ENCODE results near the gene NPHS1.
"Not testable (repeated sequence)": the region's sequence is repeated elsewhere in the genome, so short reads cannot be mapped to it uniquely, and the experiment has no call there.

NPHS1 gene

GRCh38 chr19:35874392-35874930 lies 22.2 kb upstream of the NPHS1 start:
- DNase-seq (ENCODE audit: low read depth in 2 of 2), result no peak

GRCh38 chr19:35872180-35872579 lies 19.9 kb upstream of the NPHS1 start:
- DNase-seq (ENCODE audit: low read depth in 2 of 2), result no peak

- DNase-seq (ENCODE audit: low read depth in 2 of 2), result no peak
These were observed 19.3 kb upstream of the NPHS1 start for GRCh38 chr19:35871611-35872010.

- no peak for DNase-seq (ENCODE audit: low read depth in 2 of 2)
These were observed 18.5 kb upstream of the NPHS1 start for GRCh38 chr19:35870798-35871197.

GRCh38 chr19:35870124-35870736 lies 17.9 kb upstream of the NPHS1 start:
- not testable (repeated sequence) for DNase-seq (ENCODE audit: low read depth in 2 of 2)

GRCh38 chr19:35869327-35870123 lies 17.2 kb upstream of the NPHS1 start:
- DNase-seq (ENCODE audit: low read depth in 2 of 2), result peak; percentile 9 to 11

- no peak for DNase-seq (ENCODE audit: low read depth in 2 of 2)
These were observed 16.6 kb upstream of the NPHS1 start for GRCh38 chr19:35868823-35869326.

- DNase-seq (ENCODE audit: low read depth in 2 of 2), result no peak
These were observed 16.0 kb upstream of the NPHS1 start, which contains the start of gene APLP1 for GRCh38 chr19:35868172-35868822. Gene APLP1 (plus strand): TSS chr19:35868574. CDS start chr19:35868637, 63 bp downstream.

GRCh38 chr19:35863018-35863417 lies 10.7 kb upstream of the NPHS1 start:
- no peak for DNase-seq (ENCODE audit: low read depth in 2 of 2)

GRCh38 chr19:35862528-35862927 lies 10.2 kb upstream of the NPHS1 start:
- DNase-seq (ENCODE audit: low read depth in 2 of 2), result no peak

GRCh38 chr19:35861640-35862160 lies 9.4 kb upstream of the NPHS1 start:
- DNase-seq (ENCODE audit: low read depth in 2 of 2), result no peak

- DNase-seq (ENCODE audit: low read depth in 2 of 2), result no peak
These were observed 8.7 kb upstream of the NPHS1 start for GRCh38 chr19:35860818-35861639.

GRCh38 chr19:35860436-35860817 lies 8.1 kb upstream of the NPHS1 start:
- DNase-seq (ENCODE audit: low read depth in 2 of 2), result no peak

GRCh38 chr19:35859414-35859813 lies 7.1 kb upstream of the NPHS1 start:
- DNase-seq (ENCODE audit: low read depth in 2 of 2), result no peak

- DNase-seq (ENCODE audit: low read depth in 2 of 2), result no peak
These were observed 6.0 kb upstream of the NPHS1 start for GRCh38 chr19:35858311-35858710.

GRCh38 chr19:35856546-35857149 lies 4.3 kb upstream of the NPHS1 start, which contains the start of gene KIRREL2:
Gene KIRREL2 (plus strand): TSS chr19:35856911. CDS start chr19:35857120, 209 bp downstream.
- no peak for DNase-seq (ENCODE audit: low read depth in 2 of 2)

GRCh38 chr19:35853038-35853756 lies 893 bp upstream of the NPHS1 start:
- no peak for DNase-seq (ENCODE audit: low read depth in 2 of 2)

- no peak for DNase-seq (ENCODE audit: low read depth in 2 of 2)
These were observed 883 bp downstream of the NPHS1 start for GRCh38 chr19:35851213-35852028.

- no peak for DNase-seq (ENCODE audit: low read depth in 2 of 2)
These were observed 3.3 kb downstream of the NPHS1 start for GRCh38 chr19:35848919-35849505.
